ENCODE results near the gene LRP5.

- no peak for TF ChIP-seq CTCF (IDR thresholded peaks at IDR 0.05; ENCODE audit: insufficient read depth, low read depth, low read length)
- TF ChIP-seq EZH2 (IDR thresholded peaks at IDR 0.05; ENCODE audit: insufficient read depth, low read length): no peak
Measured at GRCh38 chr11:68341557-68342458, 29.4 kb downstream of the LRP5 start.

All from astrocyte (in vitro differentiated cells and primary cell).